ENCODE measurements around the gene TSPAN32.

Gene TSPAN32

DNA sequence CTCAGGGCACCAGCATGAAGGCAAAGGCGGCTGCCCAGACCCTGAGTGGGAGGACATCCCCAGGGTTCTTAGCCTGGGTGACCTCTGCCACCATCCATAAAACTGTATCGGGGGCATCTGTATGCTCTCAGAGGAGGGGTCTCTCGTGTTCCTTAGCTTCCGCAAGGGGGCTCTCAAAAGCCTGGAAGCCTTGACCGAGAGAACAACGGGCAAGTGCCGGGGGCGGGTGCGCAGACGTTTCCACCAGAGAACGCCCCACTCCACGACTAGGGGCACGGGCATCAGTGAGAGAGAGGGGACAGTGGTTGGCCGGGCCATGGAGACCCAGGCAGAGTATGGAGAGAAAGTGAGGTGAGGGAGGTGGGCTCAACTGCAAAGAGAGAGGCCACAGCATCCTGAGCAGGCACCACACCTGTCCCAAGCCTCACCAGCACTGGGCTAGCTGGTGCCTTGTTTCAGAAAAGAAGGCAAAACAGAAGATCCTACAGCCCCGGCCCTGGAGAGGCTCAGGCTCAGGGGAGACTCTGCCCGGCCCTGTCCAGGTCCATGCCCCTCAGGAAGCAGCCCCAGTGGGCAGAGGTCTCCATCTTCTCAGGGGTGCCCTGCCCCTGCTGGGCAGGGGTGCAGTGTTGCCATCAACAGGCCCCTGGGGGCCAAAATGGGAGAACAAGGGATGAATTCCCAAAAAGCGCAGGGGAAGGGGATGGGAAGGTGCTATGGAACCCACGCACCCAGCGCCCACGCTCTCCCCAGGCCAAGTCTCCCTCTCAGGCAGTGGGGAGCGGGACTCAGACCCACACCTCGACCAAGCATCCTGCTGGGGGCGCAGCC is 5.9 kb downstream of the TSPAN32 start:
- H3K4me1 Mint-ChIP-seq (ENCODE audit: low read depth) = peaks cover 64% of the 10 kb centered on the region
- H3K36me3 Mint-ChIP-seq (ENCODE audit: low read depth) = peaks cover 65% of the 10 kb centered on the region
- H3K4me3 Mint-ChIP-seq = no peak overlapping the region
- peaks cover 9% of the 10 kb centered on the region for H3K27me3 Mint-ChIP-seq
- intact Hi-C loops (cut with micrococcal nuclease) = loop anchor here (10.0 kb wide), 1 partner anchor 577 kb away; the partner anchor contains the start of gene CDKN1C
- no peaks in the 10 kb centered on the region for H3K9me3 Mint-ChIP-seq
- H3K27ac Mint-ChIP-seq = no peak overlapping the region

DNA sequence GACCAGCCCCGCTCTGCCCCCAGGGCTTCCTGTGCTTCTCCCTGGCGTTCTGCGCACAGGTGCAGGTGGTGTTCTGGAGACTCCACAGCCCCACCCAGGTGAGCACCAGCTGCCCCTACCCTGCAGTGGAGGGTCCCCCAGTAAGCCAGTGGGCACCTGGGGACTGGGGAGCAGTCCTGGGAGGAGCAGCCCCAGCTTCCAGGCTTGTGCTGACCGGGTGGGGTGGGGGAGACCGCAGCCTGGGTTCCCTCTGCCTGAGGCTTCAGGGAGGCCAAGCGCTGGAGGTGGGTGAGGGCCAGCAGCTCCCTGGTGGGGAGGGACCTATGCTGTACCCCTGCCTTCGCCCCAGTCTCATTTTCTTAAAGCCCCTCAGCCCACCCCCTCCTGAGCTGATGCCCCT is 6.9 kb downstream of the TSPAN32 start:
- intact Hi-C loops (cut with micrococcal nuclease) = loop anchor here (10.0 kb wide), 1 partner anchor 576 kb away; the partner anchor contains the start of gene CDKN1C
- Mint-ChIP-seq H3K27ac (no peak overlapping the region), H3K36me3 (ENCODE audit: low read depth) (peaks cover 61% of the 10 kb centered on the region), H3K27me3 (peaks cover 9% of the 10 kb centered on the region), H3K4me3 (no peak overlapping the region), H3K9me3 (no peaks in the 10 kb centered on the region), H3K4me1 (ENCODE audit: low read depth) (peaks cover 59% of the 10 kb centered on the region)

DNA sequence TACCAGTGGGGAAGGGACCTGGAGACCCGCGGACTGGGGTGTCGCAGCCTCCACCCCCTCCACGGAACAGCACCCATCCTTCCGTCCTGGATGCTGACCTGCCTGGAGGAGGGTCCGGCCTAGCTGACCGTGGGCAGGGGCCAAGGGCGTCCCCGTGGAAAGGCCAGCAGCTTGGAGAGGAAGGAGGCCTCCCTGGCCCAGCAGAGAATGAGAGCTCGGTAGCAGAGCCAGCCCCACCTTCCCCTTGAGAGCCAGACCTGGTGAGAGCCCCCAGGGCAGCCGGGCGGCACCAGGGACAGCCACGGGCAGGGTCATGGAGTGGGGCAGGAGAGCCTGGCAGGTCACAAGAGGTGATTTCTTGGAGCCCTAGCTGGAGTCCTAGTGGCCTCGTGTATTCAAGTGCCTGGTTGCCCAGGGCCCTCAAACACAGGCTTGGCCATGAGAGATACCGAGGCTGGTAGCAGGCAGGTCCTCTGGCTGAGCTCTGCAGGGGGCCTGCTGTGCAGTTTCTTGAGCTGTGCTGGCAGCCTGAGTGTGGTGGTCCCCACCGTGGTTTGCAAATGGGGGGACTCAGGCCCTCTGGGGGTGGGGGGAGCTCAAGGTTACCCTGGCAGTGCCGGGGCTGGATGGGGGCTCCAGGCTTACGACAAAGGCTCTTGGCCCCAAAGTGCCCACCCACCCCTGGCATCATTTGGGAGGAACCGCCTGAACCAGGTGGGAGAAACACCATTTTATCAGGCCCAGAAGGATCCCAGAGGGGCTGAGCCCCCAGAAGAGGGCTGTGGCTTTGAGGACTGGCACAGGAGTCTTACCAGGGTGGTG is 7.6 kb downstream of the TSPAN32 start:
- Mint-ChIP-seq H3K36me3 (ENCODE audit: low read depth) (peaks cover 55% of the 10 kb centered on the region), H3K4me3 (no peak overlapping the region), H3K9me3 (no peaks in the 10 kb centered on the region), H3K27ac (no peak overlapping the region), H3K27me3 (peaks cover 9% of the 10 kb centered on the region), H3K4me1 (ENCODE audit: low read depth) (peaks cover 52% of the 10 kb centered on the region)
- intact Hi-C loops (cut with micrococcal nuclease) = loop anchor here (10.0 kb wide), 1 partner anchor 575 kb away; the partner anchor contains the start of gene CDKN1C

DNA sequence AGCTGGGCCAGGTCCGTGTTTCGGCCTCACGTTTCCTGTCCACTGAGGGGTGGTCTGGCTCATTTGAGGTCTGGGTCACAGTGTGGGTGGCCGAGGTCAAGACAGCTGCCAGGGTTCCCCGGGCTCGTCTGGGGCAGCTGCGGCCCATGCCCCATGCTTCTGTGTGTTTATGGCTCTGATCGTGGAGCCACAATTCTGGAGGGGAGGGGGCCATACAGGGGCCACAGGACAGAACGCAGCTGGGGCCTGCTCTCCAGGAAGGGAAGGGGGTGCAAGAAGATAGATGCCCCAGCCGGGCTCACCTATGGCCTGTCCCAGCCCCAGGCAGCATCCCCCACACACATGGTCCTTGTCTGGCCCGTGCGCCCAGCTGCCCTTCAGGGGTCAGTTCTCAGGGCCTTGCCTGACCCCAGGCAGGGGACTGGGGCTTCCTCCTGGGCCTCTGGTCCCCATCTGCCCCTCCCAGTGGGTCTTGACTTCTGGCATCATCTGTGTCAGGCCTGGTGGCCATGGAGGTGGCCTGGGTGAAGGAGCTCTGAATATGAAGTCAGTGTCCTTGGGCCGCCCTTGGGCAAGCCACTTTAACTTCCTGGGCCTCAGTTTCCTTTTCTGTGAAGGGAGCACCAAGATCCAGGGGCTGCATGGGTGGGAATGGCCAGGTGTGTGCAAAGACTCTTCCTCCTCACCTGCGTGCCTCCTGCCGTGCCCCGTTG is 8.4 kb downstream of the TSPAN32 start:
- Mint-ChIP-seq H3K9me3 (no peaks in the 10 kb centered on the region), H3K27ac (no peak overlapping the region), H3K36me3 (ENCODE audit: low read depth) (peaks cover 51% of the 10 kb centered on the region), H3K4me1 (ENCODE audit: low read depth) (peaks cover 44% of the 10 kb centered on the region), H3K4me3 (no peak overlapping the region), H3K27me3 (peaks cover 9% of the 10 kb centered on the region)
- intact Hi-C loops (cut with micrococcal nuclease) = no loop called here

DNA sequence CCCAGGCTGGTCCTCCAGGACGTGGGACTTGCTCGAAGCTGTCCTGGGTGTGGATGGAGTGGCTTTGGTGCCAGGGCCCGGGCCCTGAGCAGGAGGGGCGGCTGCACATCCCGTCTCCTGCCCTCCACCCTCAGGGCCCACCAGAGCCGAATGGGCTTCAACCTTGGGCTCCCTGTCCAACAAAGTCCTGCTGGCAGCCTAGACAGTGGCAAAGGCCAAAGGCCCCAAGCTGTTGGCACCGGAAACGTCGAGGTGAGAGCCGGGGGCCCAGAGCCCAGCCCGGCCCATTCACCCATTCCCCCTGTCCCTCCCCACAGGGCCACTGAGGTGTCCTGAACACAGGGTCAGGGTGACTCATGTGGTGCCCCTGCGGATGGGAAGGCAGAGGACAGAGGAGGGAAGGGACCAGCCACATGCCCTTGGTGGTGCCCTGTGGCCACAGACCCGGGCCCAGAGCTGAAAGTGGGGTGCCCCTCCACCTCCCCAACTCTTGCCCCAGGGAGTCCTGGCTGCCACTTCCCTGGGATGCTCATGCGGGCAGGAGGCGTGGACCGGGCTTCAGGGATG is 9.1 kb downstream of the TSPAN32 start:
- Mint-ChIP-seq H3K36me3 (ENCODE audit: low read depth) (peaks cover 52% of the 10 kb centered on the region), H3K27me3 (peaks cover 9% of the 10 kb centered on the region), H3K9me3 (no peaks in the 10 kb centered on the region), H3K4me3 (no peak overlapping the region), H3K4me1 (ENCODE audit: low read depth) (peaks cover 38% of the 10 kb centered on the region), H3K27ac (no peak overlapping the region)
- intact Hi-C loops (cut with micrococcal nuclease) = no loop called here

DNA sequence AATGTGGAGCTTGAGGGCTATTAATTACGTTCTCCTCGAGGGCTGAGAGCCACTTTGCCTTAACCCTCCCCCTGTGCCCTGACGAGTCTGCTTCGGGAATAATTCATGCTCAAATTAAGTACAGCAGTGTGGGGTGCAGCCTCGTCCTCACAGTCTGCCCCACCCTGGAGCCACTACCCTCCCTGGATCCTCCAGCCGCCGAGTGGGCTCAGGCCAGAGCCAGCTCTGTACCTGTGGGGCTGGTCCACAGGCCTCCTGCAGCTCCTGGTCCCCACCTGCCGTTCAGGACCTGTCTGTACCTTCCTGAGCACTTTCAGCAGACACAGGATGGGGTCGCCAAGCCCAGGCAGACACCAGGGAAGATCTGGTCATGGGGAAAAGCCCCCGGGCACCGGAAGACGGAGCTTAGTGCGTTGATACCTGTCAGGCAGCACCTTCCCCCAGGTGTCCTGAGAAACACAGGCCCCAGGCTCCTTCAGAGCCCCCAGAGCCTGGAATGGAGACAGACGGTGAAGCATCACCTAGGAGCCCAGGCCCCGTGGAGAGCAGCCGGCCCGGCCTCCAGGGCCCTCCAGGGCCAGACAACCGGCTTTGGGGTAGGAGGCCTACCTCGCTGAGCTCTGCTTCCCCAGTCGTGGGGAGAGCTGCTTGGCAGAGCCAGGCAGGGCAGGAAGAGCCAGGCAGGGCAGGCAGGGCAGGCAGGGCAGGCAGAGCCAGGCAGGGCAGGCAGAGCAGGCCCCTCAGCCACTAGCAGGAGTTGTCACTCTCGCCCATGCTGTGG is 9.7 kb downstream of the TSPAN32 start:
- no peak overlapping the region for H3K27ac Mint-ChIP-seq
- peaks cover 51% of the 10 kb centered on the region for H3K36me3 Mint-ChIP-seq (ENCODE audit: low read depth)
- intact Hi-C loops (cut with micrococcal nuclease) = no loop called here

DNA sequence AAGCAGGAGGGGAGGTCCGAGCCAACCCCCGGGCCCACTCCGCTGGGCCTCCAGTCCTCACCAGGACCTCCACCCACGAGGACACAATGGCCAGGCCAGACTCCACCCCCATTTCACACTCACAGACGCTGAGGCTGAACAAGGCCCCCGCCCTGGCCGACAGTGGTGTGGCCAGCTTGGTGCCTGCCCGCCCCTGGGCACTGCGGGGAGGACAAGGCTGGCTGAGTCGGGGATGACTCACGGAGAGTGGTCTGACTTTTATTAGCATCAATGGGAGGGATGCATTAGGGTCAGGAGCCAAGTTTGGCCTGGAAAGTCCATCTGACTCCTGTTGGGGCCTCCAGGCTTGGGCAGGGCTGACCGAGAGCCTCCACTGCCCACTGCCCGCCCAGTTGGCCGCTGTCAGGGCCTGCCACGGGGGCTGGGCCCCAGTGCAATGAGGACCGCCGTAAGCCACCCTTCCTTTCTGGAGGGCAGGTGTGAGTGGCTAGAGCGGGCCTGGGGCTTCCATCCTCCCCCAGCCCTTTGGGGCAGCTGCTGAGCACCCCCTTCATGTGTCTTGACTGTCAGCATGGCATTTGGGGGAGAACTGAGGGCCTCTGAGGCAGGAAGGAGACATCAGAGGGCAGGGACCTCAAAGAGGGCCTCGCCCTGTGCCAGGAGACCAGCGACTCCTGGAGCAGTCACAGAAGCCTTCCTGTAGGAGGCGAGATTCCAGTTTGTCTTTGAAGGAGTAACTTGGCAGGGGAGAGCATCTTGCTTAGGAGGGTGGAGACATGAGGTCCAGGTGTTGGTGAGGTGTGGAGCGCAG is 10.6 kb downstream of the TSPAN32 start:
- H3K4me1 Mint-ChIP-seq (ENCODE audit: low read depth) = peaks cover 22% of the 10 kb centered on the region
- peaks cover 51% of the 10 kb centered on the region for H3K36me3 Mint-ChIP-seq (ENCODE audit: low read depth)
- H3K9me3 Mint-ChIP-seq = no peaks in the 10 kb centered on the region
- intact Hi-C loops (cut with micrococcal nuclease) = no loop called here
- no peak overlapping the region for H3K27ac Mint-ChIP-seq
- peaks cover 13% of the 10 kb centered on the region for H3K27me3 Mint-ChIP-seq
- H3K4me3 Mint-ChIP-seq = no peak overlapping the region

More for the DNA sequence above, 9.7 kb downstream of the TSPAN32 start:
- H3K9me3 Mint-ChIP-seq = no peaks in the 10 kb centered on the region
- peaks cover 9% of the 10 kb centered on the region for H3K27me3 Mint-ChIP-seq
- peaks cover 31% of the 10 kb centered on the region for H3K4me1 Mint-ChIP-seq (ENCODE audit: low read depth)
- H3K4me3 Mint-ChIP-seq = no peak overlapping the region

DNA sequence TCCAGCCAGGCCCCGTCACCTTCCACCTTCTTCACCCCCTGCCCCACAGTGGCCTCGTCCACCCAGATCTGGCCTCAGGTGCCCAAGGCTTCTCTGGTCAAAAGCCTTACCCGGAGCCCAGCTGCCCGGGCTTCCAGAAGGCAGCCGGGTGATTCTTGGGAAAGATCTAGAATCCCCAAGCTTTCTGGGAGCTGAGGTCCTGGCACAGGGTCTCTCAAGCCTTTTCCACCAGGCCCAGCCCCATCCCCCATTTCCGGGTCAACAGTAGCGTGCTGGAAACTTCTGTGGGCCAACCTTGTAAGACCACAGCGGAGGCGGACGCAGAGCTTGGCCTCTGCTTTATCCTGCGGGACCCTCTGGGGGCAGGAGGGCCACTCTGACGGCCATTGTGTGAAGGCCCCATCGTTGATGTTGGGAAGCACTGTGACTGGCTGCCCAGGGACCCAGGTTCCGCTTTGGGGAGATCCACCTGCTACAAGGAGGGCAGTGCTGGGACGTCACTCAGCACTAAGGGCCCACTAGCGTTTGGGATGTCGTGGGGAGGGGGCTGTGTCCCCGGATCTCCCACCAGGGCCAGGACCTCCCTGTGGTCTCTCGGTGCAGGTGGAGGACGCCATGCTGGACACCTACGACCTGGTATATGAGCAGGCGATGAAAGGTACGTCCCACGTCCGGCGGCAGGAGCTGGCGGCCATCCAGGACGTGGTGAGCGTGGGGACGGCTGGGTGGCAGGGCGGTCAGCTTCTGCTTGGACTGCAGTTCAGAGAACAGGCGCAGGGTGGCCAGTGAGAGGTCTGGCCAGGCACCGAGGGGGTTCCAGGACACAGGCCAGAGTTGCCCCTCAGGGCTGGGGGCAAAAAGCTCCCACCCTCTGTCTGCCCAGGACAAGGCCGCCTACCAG is 11.5 kb downstream of the TSPAN32 start:
- Mint-ChIP-seq H3K36me3 (ENCODE audit: low read depth) (peaks cover 44% of the 10 kb centered on the region), H3K27ac (no peak overlapping the region), H3K4me3 (no peak overlapping the region), H3K27me3 (peaks cover 15% of the 10 kb centered on the region), H3K4me1 (ENCODE audit: low read depth) (peaks cover 19% of the 10 kb centered on the region), H3K9me3 (no peaks in the 10 kb centered on the region)
- intact Hi-C loops (cut with micrococcal nuclease) = no loop called here

DNA sequence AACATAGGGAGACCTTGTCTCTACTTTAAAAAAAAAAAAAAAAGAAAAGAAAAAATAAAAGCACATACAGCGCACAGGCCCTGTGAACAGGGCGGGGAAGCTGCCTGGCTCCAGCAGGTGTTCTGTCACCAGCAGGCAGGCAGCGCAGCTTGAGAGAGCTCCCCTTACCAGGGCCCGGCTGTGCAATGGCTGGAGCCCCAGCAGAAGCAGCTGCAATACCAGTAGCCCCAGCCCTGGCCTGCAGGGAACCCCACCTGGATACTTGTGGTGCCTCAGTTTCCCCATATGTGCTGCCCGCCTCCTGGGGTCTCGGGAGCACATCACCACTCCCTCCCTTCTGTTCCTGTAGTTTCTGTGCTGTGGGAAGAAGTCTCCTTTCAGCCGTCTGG is 12.3 kb downstream of the TSPAN32 start:
- no peak overlapping the region for H3K27ac Mint-ChIP-seq
- peaks cover 16% of the 10 kb centered on the region for H3K27me3 Mint-ChIP-seq

DNA sequence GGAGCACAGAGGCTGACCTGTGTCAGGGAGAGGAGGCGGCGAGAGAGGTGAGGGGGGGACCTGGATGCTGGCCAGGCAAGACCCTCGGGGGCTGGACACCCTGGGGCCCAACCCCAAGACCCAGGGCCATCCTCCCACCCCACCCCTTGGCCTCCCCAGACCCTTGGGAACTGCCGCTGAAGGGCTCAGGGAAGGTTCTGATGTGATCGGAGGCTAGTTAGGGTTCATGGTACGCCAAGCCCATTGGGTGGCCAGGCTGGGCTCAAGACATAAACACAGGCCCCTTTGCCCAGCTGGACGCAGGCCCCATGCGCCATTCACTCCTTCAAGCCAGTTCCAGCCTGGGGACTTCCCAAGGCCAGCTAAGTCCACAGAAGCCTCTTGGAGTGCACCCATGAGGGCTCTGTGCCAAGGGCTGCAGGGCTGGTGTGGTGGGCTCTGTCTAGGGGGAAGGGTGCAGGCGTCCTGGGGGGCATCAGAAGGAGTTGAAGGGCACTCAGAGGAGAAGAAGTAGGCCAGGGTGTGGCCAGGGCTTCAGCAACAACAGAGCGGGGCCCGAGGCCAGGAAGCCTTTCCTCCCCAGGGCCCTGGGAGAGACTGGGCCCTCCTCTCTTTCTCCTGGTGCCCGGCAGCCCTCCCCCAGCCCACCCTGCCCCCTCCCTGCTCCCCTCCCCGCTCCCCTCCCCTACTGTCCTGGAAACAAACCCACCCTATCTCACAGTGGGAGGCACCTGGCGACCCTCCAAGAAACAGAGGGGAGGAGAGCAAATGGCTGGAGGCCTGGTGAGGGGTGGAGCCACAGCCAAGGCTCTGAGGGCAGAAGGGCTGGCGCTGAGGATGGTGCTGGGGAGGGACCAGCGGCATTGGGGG is 12.9 kb downstream of the TSPAN32 start:
- Mint-ChIP-seq H3K27ac (no peak overlapping the region), H3K9me3 (no peaks in the 10 kb centered on the region), H3K4me1 (ENCODE audit: low read depth) (peaks cover 19% of the 10 kb centered on the region), H3K4me3 (no peak overlapping the region), H3K36me3 (ENCODE audit: low read depth) (peaks cover 32% of the 10 kb centered on the region), H3K27me3 (peaks cover 18% of the 10 kb centered on the region)
- intact Hi-C loops (cut with micrococcal nuclease) = no loop called here

More for the DNA sequence above, 12.3 kb downstream of the TSPAN32 start:
- intact Hi-C loops (cut with micrococcal nuclease) = no loop called here
- peaks cover 19% of the 10 kb centered on the region for H3K4me1 Mint-ChIP-seq (ENCODE audit: low read depth)
- H3K36me3 Mint-ChIP-seq (ENCODE audit: low read depth) = peaks cover 36% of the 10 kb centered on the region
- no peak overlapping the region for H3K4me3 Mint-ChIP-seq
- H3K9me3 Mint-ChIP-seq = no peaks in the 10 kb centered on the region

Data from dendritic cell treated with granulocyte-macrophage colony-stimulating factor and Interleukin-4, amounts not matched to agents 40 ng/mL and 50 ng/mL, for 4 days (primary cell).